ENCODE data around the gene ITPR2. TPM values are rescaled to one million over a fixed set of nuclear protein-coding genes. Genes with fewer than 3 reads are reported as not detected.

Gene ITPR2
- total and polyA plus RNA-seq, 2 of the 13 experiments (the other 11 are each of a cell fraction or from before 2014, with no cell fraction given) = 31.9 to 81.9 TPM

GRCh38 chr12:26798640-26799039 lies 34.4 kb downstream of the ITPR2 start:
- no peak for TF ChIP-seq KDM3A (CRISPR knock-in tag; IDR thresholded peaks at IDR 0.05; ENCODE audit: low read depth)
- no peak for TF ChIP-seq ZNF18 (CRISPR knock-in tag; IDR thresholded peaks at IDR 0.05; ENCODE audit: insufficient replicate concordance)
- TF ChIP-seq PAF1 (CRISPR knock-in tag; IDR thresholded peaks at IDR 0.05) = no peak
- no peak for TF ChIP-seq ZFAT (CRISPR knock-in tag; conservative IDR thresholded peaks at IDR 0.05)
- no peak for TF ChIP-seq REPIN1 (CRISPR knock-in tag; IDR thresholded peaks at IDR 0.05; ENCODE audit: borderline replicate concordance, low read depth)
- TF ChIP-seq ZBTB20 (CRISPR knock-in tag; IDR thresholded peaks at IDR 0.05; ENCODE audit: borderline replicate concordance, low read depth) = no peak
- no peak for TF ChIP-seq ZNF547 (CRISPR knock-in tag; IDR thresholded peaks at IDR 0.05)
- TF ChIP-seq PHB2 (IDR thresholded peaks at IDR 0.05; ENCODE audit: partially characterized antibody) = no peak
- no peak for TF ChIP-seq ZBTB39 (CRISPR knock-in tag; IDR thresholded peaks at IDR 0.05)
- TF ChIP-seq GRHL1 (CRISPR knock-in tag; conservative IDR thresholded peaks at IDR 0.05) = no peak
- TF ChIP-seq MXI1 (IDR thresholded peaks at IDR 0.05; ENCODE audit: borderline replicate concordance, low read depth, low read length) = no peak
- DNase-seq (ENCODE audit: low spot score) = no peak
- ChIA-PET CTCF (ENCODE audit: low intra/inter-chr PET ratio, low total read pairs) (no interaction called here), POLR2A (no interaction called here)
- no peak for FAIRE-seq
- H4K20me1 ChIP-seq (ENCODE audit: insufficient read depth, low read length) = peaks cover 17% of the 10 kb centered on the region; the same call in 1 of the 2 replicates
- no peaks in the 10 kb centered on the region for H3K9me3 ChIP-seq (ENCODE audit: low read length)
- no peak overlapping the region for H3K4me3 ChIP-seq (replicated peaks in 1 of 3; ENCODE audit: insufficient read depth in 1 of 3, low read depth in 2 of 3, low read length in 3 of 3)
- H3K79me2 ChIP-seq (ENCODE audit: insufficient read depth, low read length) = peaks cover 95% of the 10 kb centered on the region
- in situ Hi-C loops (cut with HindIII; ENCODE audit: extremely low pct_ligation_motif_present, low pct_unique_long_range_greater_than_20kb) (no loop called here), intact Hi-C loops (cut with micrococcal nuclease; ENCODE audit: unreplicated experiment) (no loop called here)
- no peak for ATAC-seq
- H3K27ac ChIP-seq (ENCODE audit: extremely low read length, insufficient read depth, low read length) = no peak overlapping the region
- BruUV-seq (replicated peaks) = no TSS peak
- H3K9ac ChIP-seq (ENCODE audit: insufficient read depth, low read depth, low read length) = no peak overlapping the region
- H3K36me3 ChIP-seq (replicated peaks in 1 of 2; ENCODE audit: control insufficient read depth in 1 of 2, insufficient read depth in 2 of 2, low read length in 2 of 2) = peaks cover 4 to 34% of the 10 kb centered on the region in 2 experiments; a peak in 4 of 5 replicates
- H2AFZ ChIP-seq (ENCODE audit: low read length) = no peak overlapping the region
- no peak overlapping the region for H3K4me2 ChIP-seq (ENCODE audit: low read depth, low read length)
- H3K27me3 ChIP-seq (ENCODE audit: control insufficient read depth in 1 of 2, insufficient read depth in 2 of 2, low read length in 2 of 2) = no peaks in the 10 kb centered on the region
- H3K4me1 ChIP-seq (ENCODE audit: insufficient read depth, low read length) = peaks cover 19% of the 10 kb centered on the region
